Measurements from ENCODE around the gene FUBP1. TPM values are rescaled to one million over a fixed set of nuclear protein-coding genes. Genes with fewer than 3 reads are reported as not detected.
"Not testable (repeated sequence)": the region's sequence is repeated elsewhere in the genome, so short reads cannot be mapped to it uniquely, and the experiment has no call there.

FUBP1 gene
- 165 and 230 TPM in 2 replicates for total RNA-seq (2014; rRNA removed; shearing (Covaris generic))

DNA sequence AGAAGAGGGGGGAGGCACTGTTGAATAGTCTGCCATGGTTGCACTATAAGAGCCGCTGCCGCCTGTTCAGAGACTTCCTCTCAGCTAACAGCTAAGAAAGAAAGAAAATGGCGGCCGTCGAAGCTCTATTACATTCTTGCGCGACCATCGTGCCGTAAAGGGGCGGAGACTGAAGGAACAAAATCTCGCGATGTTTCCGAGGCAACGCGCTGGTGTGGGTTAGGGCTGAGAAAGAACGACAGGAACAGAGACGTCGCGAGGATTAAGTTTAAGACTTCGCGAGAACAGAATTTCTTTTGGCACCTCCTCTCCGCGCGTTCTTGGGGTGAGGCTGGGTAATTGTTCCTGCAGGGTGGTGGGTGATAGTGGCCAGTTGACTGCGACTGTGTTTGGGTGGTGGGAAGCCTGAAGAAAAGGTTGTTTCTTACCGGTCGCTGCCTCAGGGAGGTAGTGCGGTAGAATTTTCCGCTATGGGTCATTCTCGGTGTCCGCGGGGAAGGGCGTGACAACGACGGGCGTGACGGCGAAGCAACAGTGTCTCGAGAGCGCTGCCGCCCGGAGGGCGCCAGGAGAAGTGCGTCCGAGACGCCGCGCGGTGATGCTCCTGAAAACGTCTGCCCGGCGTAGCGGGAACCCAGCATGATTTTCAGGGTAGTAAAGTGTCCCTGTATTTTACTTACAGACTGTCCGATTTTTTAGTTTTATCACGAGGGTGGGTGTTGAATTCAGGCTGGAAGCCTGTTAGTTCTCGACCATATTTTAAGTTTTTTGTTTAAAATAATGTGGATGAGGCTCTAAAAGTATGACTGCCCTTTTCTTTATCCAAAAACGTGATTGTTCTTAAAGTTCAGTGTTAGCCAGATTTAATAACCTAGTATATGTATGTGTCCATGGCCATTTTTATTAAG is at the start of gene FUBP1:
FUBP1 (minus strand) TSS at position 104 of the 908 bp plus-strand sequence; CDS start at position 36, 68 bp downstream.
- H3K27me3 ChIP-seq (ENCODE audit: control insufficient read depth, insufficient read depth, low read length), result no peaks in the 10 kb centered on the region
- H3K36me3 ChIP-seq (replicated peaks; ENCODE audit: control insufficient read depth, insufficient read depth, low read length), result no peaks in the 10 kb centered on the region

DNA sequence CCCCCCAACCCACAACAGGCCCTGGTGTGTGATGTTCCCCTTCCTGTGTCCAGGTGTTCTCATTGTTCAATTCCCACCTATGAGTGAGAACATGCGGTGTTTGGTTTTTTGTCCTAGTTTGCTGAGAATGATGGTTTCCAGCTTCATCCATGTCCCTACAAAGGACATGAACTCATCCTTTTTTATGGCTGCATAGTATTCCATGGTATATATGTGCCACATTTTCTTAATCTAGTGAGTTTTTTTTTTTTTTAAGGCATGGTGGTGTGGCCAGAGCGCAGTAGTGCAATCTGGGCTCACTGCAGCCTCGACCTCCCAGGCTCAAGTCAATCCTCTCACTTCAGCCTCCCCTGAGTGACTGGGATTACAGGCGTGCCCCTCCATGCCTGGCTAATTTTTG is 42.3 kb upstream of the FUBP1 start:
- not testable (repeated sequence) for H3K4me3 ChIP-seq (ENCODE audit: insufficient read depth, low read depth, low read length); DNase-seq; H3K36me3 ChIP-seq (replicated peaks; ENCODE audit: control insufficient read depth, insufficient read depth, low read length); H3K27me3 ChIP-seq (ENCODE audit: control insufficient read depth, insufficient read depth, low read length)

More for the DNA sequence above, at the start of gene FUBP1:
- H3K4me3 ChIP-seq (ENCODE audit: insufficient read depth, low read depth, low read length), result peak within 1 kb of the TSS; percentile 100
- DNase-seq, result peak; percentile 83

DNA sequence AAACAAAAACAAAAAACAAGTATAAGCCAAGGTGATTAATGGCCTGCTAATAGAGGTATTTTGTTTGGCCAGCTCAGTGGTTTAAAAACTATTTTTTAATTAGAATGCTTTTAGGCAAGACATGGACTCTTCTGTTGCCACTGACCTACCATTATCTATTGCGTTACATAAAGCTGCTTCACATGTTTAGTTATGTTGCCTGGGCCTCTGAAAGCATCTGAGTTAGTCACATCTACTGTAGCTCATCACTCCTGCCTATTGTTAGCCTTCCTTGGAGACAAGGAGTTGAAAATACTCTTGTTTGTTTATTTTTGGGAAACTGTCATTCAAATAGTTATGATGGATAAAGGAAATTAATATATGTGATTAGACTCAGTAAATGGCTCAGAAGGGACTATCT is 40.2 kb upstream of the FUBP1 start:
- Histone ChIP-seq H3K4me3 (ENCODE audit: insufficient read depth, low read depth, low read length) (no peak overlapping the region), H3K27me3 (ENCODE audit: control insufficient read depth, insufficient read depth, low read length) (no peaks in the 10 kb centered on the region), H3K36me3 (replicated peaks; ENCODE audit: control insufficient read depth, insufficient read depth, low read length) (no peaks in the 10 kb centered on the region; the same call in 1 of the 2 replicates)

DNA sequence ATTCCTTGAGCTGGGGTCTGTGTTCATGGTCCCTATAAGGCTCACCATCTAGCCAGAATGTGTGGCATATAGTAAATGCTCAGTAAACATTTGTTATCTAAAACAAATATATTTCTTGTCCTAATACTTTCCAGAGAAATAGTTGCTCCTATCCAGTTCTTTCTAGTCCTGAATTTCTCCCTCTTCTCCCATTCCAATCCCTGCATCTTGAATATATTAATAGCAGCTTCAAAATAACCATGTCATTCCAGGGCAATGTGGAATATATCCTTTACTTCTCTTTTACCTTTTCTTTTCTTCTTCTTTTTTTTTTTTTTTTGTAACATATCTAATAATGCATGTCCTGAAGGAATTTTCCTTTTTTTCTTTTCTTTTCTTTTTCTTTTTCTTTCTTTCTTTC is 36.3 kb upstream of the FUBP1 start:
- no peaks in the 10 kb centered on the region for H3K27me3 ChIP-seq (ENCODE audit: control insufficient read depth, insufficient read depth, low read length)

More for the DNA sequence above, 40.2 kb upstream of the FUBP1 start:
- DNase-seq, result no peak

DNA sequence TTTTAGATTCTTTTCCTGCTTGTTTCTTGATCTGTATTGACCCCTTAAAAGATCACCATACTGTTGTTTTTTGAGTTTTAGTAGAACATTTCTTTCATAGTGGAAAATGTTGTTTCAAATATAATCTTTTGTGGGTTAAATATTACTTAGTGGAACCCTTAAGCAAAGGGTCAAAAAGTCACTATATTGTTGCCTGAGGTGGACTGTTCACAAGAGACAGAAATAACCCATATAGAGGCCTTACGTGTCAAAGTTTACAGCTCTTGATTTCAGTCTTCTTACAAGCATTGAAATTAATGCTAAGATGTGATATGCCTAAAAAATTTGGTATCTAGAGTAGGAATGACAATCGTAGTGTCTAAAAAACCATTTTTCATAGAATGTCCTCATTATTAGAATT is 32.2 kb upstream of the FUBP1 start:
- H3K36me3 ChIP-seq (replicated peaks; ENCODE audit: control insufficient read depth, insufficient read depth, low read length), result no peaks in the 10 kb centered on the region
- no peaks in the 10 kb centered on the region for H3K27me3 ChIP-seq (ENCODE audit: control insufficient read depth, insufficient read depth, low read length)
- no peak overlapping the region for H3K4me3 ChIP-seq (ENCODE audit: insufficient read depth, low read depth, low read length)
- DNase-seq, result no peak

More for the DNA sequence above, 36.3 kb upstream of the FUBP1 start:
- Histone ChIP-seq H3K36me3 (replicated peaks; ENCODE audit: control insufficient read depth, insufficient read depth, low read length) (no peaks in the 10 kb centered on the region; the same call in 1 of the 2 replicates), H3K4me3 (ENCODE audit: insufficient read depth, low read depth, low read length) (no peak overlapping the region)
- no peak for DNase-seq

- Histone ChIP-seq H3K36me3 (replicated peaks; ENCODE audit: control insufficient read depth, insufficient read depth, low read length) (no peaks in the 10 kb centered on the region), H3K4me3 (ENCODE audit: insufficient read depth, low read depth, low read length) (no peak overlapping the region), H3K27me3 (ENCODE audit: control insufficient read depth, insufficient read depth, low read length) (no peaks in the 10 kb centered on the region)
- DNase-seq, result no peak
Measured at GRCh38 chr1:78009836-78010235, 31.0 kb upstream of the FUBP1 start.

DNA sequence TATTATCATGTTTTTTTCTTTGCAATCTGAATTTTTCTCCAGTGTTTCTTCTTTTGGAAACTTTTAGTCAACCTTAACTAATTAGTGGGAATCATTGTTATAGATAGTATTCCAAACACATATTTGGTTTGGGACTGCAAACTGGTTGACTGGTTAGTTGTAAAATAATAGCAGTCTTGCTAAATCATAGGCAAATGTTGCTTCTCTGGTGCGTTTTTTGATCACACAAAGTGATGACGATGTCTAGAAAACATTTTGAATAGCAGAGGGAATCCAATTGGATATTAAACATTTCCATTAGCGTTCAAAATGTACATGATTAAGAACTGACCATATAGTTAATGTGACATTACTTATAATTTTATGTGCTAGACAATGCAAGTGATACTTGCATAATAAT is 30.4 kb upstream of the FUBP1 start:
- no peak overlapping the region for H3K4me3 ChIP-seq (ENCODE audit: insufficient read depth, low read depth, low read length)
- no peak for DNase-seq
- no peaks in the 10 kb centered on the region for H3K36me3 ChIP-seq (replicated peaks; ENCODE audit: control insufficient read depth, insufficient read depth, low read length)
- no peaks in the 10 kb centered on the region for H3K27me3 ChIP-seq (ENCODE audit: control insufficient read depth, insufficient read depth, low read length)

- Histone ChIP-seq H3K27me3 (ENCODE audit: control insufficient read depth, insufficient read depth, low read length) (no peaks in the 10 kb centered on the region), H3K4me3 (ENCODE audit: insufficient read depth, low read depth, low read length) (no peak overlapping the region), H3K36me3 (replicated peaks; ENCODE audit: control insufficient read depth, insufficient read depth, low read length) (no peaks in the 10 kb centered on the region)
- no peak for DNase-seq
Measured at GRCh38 chr1:78007677-78008341, 28.9 kb upstream of the FUBP1 start.

DNA sequence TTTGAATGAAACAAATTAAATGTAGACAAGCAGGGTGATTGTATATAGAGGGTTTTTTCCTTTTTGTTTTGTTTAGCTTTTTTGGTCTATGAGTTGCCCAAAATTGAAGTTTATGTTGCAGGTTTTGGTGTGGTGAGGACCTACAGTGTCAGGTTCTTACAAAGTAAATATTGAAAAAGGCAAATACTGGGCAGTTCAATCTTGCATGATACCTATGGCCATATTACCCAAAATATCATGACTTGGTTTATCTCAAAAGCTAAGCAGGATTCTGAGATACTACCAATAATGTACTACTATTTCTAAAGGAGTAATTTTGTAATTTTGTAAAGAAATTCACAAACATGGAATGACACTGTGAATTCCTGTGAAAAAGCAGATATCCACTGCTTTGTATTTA is 27.6 kb upstream of the FUBP1 start:
- Histone ChIP-seq H3K27me3 (ENCODE audit: control insufficient read depth, insufficient read depth, low read length) (no peaks in the 10 kb centered on the region), H3K4me3 (ENCODE audit: insufficient read depth, low read depth, low read length) (no peak overlapping the region), H3K36me3 (replicated peaks; ENCODE audit: control insufficient read depth, insufficient read depth, low read length) (no peaks in the 10 kb centered on the region)
- DNase-seq, result no peak

DNA sequence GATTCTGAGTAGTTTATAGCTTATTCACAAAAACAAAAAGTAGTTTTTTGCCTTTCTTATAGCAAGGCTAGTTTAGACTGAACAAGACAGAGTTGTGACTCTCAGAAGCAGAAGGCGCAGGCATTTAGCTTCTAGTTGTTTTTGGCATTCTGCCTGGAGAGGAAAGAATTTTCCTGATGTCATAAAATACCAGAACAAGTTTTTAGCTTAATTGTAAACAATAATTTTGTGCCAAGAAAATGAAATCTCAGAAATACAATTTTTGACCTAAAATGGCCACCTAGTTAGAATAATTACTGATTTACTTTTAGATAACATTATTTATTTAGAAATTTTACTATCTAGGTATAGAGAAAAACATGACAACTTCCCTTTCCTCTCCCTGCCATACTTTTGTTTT is 26.9 kb upstream of the FUBP1 start:
- no peaks in the 10 kb centered on the region for H3K27me3 ChIP-seq (ENCODE audit: control insufficient read depth, insufficient read depth, low read length)
- H3K36me3 ChIP-seq (replicated peaks; ENCODE audit: control insufficient read depth, insufficient read depth, low read length), result no peaks in the 10 kb centered on the region
- no peak for DNase-seq
- H3K4me3 ChIP-seq (ENCODE audit: insufficient read depth, low read depth, low read length), result no peak overlapping the region

DNA sequence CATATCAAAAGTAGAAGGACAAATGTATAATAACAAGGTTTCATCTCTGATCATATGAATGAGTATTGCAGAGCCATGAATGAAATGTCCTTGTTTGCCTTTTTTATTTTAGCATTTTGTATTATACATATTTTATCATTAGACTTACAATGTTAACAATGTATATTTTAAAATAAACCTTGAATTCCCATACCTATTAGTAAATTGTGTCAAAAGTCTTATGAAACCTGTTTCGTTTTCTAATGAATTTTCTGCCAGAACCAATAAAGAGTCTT is 26.5 kb upstream of the FUBP1 start:
- Histone ChIP-seq H3K27me3 (ENCODE audit: control insufficient read depth, insufficient read depth, low read length) (no peaks in the 10 kb centered on the region), H3K36me3 (replicated peaks; ENCODE audit: control insufficient read depth, insufficient read depth, low read length) (no peaks in the 10 kb centered on the region), H3K4me3 (ENCODE audit: insufficient read depth, low read depth, low read length) (no peak overlapping the region)
- no peak for DNase-seq

DNA sequence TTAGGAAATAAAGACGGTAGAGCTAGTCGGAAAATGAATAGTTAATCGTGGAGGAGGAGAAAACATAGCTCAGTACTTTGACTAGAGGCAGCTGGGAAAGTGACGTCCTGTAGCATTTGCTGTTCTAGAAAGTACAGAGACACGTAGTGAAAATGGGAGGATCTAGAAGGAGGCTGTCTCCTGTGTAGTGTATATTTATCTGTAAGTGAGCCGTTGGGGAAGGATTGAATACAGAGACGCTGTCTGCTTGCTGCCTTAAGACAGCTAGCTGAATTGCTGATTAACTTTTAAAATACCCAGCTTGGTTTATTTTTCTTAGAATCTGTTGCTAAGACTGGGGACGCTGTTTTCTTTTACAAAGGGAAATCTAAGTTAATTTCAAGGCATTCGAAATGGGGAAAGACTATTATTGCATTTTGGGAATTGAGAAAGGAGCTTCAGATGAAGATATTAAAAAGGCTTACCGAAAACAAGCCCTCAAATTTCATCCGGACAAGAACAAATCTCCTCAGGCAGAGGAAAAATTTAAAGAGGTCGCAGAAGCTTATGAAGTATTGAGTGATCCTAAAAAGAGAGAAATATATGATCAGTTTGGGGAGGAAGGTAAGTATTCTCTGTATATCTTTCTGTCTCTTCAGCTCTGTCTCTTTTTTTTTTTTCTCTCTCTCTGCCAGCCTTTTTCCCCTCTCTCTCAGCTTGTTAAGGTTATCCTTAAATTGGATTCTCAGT is 26.0 kb upstream of the FUBP1 start, which contains the start of gene DNAJB4:
DNAJB4 (plus strand) TSS at position 221 of the 729 bp plus-strand sequence; CDS start at position 393, 172 bp downstream.
- Histone ChIP-seq H3K4me3 (ENCODE audit: insufficient read depth, low read depth, low read length) (no peak within 1 kb of the TSS), H3K36me3 (replicated peaks; ENCODE audit: control insufficient read depth, insufficient read depth, low read length) (no peaks in the 10 kb centered on the region), H3K27me3 (ENCODE audit: control insufficient read depth, insufficient read depth, low read length) (no peaks in the 10 kb centered on the region)
- peak; percentile 18 for DNase-seq

- no peaks in the 10 kb centered on the region for H3K36me3 ChIP-seq (replicated peaks; ENCODE audit: control insufficient read depth, insufficient read depth, low read length)
- H3K4me3 ChIP-seq (ENCODE audit: insufficient read depth, low read depth, low read length), result no peak overlapping the region
- H3K27me3 ChIP-seq (ENCODE audit: control insufficient read depth, insufficient read depth, low read length), result no peaks in the 10 kb centered on the region
- peak; percentile 61 for DNase-seq
Measured at GRCh38 chr1:78003882-78004718, 25.2 kb upstream of the FUBP1 start.

Measured in H7 (cell line).